ENCODE data around the gene SDK1. TPM values are rescaled to one million over a fixed set of nuclear protein-coding genes. Genes with fewer than 3 reads are reported as not detected.

The SDK1 gene
- total RNA-seq, 1 donor from 2014 or later, result 225 TPM

DNA sequence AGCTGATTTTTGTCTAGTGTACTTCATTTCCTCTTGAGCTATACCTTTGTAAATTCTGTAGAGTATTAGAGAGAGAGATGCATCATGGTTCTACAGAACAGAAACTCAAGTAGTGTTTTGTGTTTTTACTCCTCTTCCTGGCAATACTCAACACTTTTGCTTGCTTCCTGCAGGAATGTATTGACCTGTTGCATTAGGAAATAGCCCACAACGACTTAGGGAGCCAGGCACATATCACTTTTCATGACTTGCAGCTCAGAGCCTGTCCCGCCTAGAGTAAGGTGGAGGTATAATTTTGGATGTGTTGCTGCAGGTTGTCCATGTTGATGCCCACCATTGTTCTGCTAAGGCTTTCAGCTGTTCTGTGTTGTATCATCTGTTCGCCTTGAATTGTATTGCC is 216.3 kb downstream of the SDK1 start:
- DNase-seq, result no peak
- H3K4me1 Mint-ChIP-seq (ENCODE audit: low read depth, unreplicated experiment), result peaks cover 32% of the 10 kb centered on the region

DNA sequence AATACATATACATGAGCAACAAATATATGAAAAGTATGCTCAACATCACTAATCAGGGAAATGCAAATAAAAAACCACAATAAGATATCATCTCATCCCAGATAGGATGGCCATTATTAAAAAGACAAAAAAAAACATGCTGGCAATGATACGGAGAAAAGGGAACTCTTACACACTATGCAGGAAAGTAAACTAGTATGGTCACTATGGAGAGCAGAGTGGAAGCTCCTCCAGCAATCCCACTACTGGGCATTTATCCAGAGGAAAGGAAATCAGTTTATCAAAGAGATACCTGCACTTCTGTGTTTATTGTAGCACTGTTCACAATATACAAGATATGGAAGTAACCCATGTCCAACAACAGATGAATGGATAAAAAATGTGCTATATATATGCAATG is 217.5 kb downstream of the SDK1 start:
- Mint-ChIP-seq H3K27ac (ENCODE audit: unreplicated experiment) (no peak overlapping the region), H3K9me3 (ENCODE audit: unreplicated experiment) (peaks cover 2% of the 10 kb centered on the region), H3K36me3 (ENCODE audit: unreplicated experiment) (no peaks in the 10 kb centered on the region)

More for the DNA sequence above, 216.3 kb downstream of the SDK1 start:
- TF ChIP-seq, protein P1, sequence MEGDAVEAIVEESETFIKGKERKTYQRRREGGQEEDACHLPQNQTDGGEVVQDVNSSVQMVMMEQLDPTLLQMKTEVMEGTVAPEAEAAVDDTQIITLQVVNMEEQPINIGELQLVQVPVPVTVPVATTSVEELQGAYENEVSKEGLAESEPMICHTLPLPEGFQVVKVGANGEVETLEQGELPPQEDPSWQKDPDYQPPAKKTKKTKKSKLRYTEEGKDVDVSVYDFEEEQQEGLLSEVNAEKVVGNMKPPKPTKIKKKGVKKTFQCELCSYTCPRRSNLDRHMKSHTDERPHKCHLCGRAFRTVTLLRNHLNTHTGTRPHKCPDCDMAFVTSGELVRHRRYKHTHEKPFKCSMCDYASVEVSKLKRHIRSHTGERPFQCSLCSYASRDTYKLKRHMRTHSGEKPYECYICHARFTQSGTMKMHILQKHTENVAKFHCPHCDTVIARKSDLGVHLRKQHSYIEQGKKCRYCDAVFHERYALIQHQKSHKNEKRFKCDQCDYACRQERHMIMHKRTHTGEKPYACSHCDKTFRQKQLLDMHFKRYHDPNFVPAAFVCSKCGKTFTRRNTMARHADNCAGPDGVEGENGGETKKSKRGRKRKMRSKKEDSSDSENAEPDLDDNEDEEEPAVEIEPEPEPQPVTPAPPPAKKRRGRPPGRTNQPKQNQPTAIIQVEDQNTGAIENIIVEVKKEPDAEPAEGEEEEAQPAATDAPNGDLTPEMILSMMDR (IDR thresholded peaks at IDR 0.05; ENCODE audit: partially characterized antibody, unreplicated experiment), result no peak
- Mint-ChIP-seq H3K36me3 (ENCODE audit: unreplicated experiment) (no peaks in the 10 kb centered on the region), H3K27ac (ENCODE audit: unreplicated experiment) (no peak overlapping the region), H3K27me3 (ENCODE audit: unreplicated experiment) (no peaks in the 10 kb centered on the region), H3K9me3 (ENCODE audit: unreplicated experiment) (peaks cover 3% of the 10 kb centered on the region), H3K4me3 (ENCODE audit: unreplicated experiment) (no peak overlapping the region)

DNA sequence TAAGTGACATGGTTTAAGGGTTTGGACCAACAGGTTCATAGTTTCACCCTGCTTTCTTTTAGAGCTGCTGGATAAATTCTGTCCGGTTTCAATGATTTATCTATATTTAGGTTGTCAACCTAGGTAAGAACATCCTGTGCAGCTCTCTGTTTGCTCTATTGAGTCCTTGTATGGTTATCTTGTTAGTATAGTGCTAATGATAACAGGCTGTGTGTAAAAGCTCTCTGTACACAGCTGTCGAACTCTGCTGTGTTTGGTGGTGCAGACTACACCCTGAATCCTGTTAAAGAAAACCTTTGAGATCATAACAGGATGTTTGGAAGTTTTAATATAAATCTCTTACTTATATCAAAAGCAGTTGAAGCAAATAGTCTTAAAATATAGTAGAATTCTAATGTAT is 219.2 kb downstream of the SDK1 start:
- H3K36me3 Mint-ChIP-seq (ENCODE audit: unreplicated experiment), result no peaks in the 10 kb centered on the region
- H3K27me3 Mint-ChIP-seq (ENCODE audit: unreplicated experiment), result peaks cover 3% of the 10 kb centered on the region
- peaks cover 47% of the 10 kb centered on the region for H3K4me1 Mint-ChIP-seq (ENCODE audit: low read depth, unreplicated experiment)
- no peak overlapping the region for H3K4me3 Mint-ChIP-seq (ENCODE audit: unreplicated experiment)
- TF ChIP-seq, protein P1 (IDR thresholded peaks at IDR 0.05; ENCODE audit: partially characterized antibody, unreplicated experiment), result no peak
- no peak for DNase-seq
- peaks cover 3% of the 10 kb centered on the region for H3K9me3 Mint-ChIP-seq (ENCODE audit: unreplicated experiment)
- H3K27ac Mint-ChIP-seq (ENCODE audit: unreplicated experiment), result peak overlapping the region; percentile 50

More for the DNA sequence above, 217.5 kb downstream of the SDK1 start:
- Mint-ChIP-seq H3K4me1 (ENCODE audit: low read depth, unreplicated experiment) (peaks cover 40% of the 10 kb centered on the region), H3K4me3 (ENCODE audit: unreplicated experiment) (no peak overlapping the region), H3K27me3 (ENCODE audit: unreplicated experiment) (no peaks in the 10 kb centered on the region)
- TF ChIP-seq, protein P1 (IDR thresholded peaks at IDR 0.05; ENCODE audit: partially characterized antibody, unreplicated experiment), result no peak
- no peak for DNase-seq

DNA sequence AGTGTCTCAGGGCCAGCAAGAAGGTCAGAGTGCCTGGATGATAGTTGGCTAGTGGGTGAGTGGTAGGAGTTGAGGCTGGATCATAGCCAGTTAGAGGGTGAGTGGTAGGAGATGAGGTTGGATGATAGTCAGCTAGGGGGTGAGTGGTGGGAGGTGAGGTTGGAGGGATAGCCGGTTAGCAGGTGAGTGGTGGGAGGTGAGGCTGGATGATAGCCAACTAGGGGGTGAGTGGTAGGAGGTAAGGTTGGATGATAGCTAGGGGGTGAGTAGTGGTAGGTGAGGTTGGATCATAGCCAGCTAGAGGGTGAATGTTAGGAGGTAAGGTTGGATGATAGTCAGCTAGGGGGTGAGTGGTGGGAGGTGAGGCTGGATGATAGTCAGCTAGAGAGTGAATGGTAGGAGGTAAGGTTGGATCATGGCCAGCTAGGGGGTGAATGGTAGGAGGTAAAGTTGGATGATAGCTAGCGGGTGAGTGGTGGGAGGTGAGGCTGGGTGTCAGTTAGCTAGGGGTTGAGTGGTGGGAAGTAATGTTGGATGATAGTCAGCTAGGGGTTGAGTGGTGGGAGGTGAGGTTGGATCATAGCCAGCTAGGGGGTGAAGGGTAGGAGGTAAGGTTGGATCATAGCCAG is 226.6 kb downstream of the SDK1 start:
- Mint-ChIP-seq H3K4me1 (ENCODE audit: low read depth, unreplicated experiment) (peaks cover 27% of the 10 kb centered on the region), H3K27me3 (ENCODE audit: unreplicated experiment) (peaks cover 5% of the 10 kb centered on the region), H3K4me3 (ENCODE audit: unreplicated experiment) (no peak overlapping the region), H3K27ac (ENCODE audit: unreplicated experiment) (no peak overlapping the region), H3K36me3 (ENCODE audit: unreplicated experiment) (no peaks in the 10 kb centered on the region), H3K9me3 (ENCODE audit: unreplicated experiment) (peaks cover 3% of the 10 kb centered on the region)
- TF ChIP-seq, protein P1 (IDR thresholded peaks at IDR 0.05; ENCODE audit: partially characterized antibody, unreplicated experiment), result no peak
- DNase-seq, result no peak

DNA sequence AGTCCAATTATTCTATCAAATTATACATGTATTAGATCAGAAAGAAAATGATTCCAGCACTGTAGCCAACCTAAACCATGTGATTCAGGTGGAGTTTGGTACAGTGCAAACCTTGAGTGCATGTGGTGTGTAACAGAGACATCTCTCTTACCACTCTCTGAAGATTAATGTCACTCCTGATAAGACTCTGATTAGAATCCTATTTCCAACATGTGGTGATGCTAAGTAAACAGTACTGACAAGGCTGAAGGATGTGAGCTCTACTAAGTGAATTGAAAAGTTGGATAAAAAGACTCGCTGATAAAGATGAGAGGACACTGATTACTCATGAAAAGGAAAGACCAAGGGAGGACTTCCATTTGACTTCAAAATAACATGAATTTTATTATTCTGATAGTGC is 232.0 kb downstream of the SDK1 start:
- H3K4me1 Mint-ChIP-seq (ENCODE audit: low read depth, unreplicated experiment), result peaks cover 10% of the 10 kb centered on the region
- no peak overlapping the region for H3K27ac Mint-ChIP-seq (ENCODE audit: unreplicated experiment)
- H3K36me3 Mint-ChIP-seq (ENCODE audit: unreplicated experiment), result no peaks in the 10 kb centered on the region
- no peak overlapping the region for H3K4me3 Mint-ChIP-seq (ENCODE audit: unreplicated experiment)
- TF ChIP-seq, protein P1 (IDR thresholded peaks at IDR 0.05; ENCODE audit: partially characterized antibody, unreplicated experiment), result no peak
- peaks cover 1% of the 10 kb centered on the region for H3K9me3 Mint-ChIP-seq (ENCODE audit: unreplicated experiment)
- H3K27me3 Mint-ChIP-seq (ENCODE audit: unreplicated experiment), result no peaks in the 10 kb centered on the region
- DNase-seq, result no peak
